SK-N-SH treated with all-trans-retinoic acid at 6 μM for 48 hours (cell line): ENCODE measurements around the gene ZBTB16.

Source experiments
- ARNTL ChIP-seq: fragments of 450-650 bp; formaldehyde crosslinking; IDR thresholded peaks from 2 replicates; pipeline ENCODE4 v1.5.0; 2020; ENCODE audit warnings: low read depth, mild to moderate bottlenecking, moderate library complexity, borderline replicate concordance
- CSRNP3 ChIP-seq: fragments of 250-450 bp; sonication (Bioruptor Pico); IDR thresholded peaks from 2 replicates; pipeline ENCODE4 v1.5.1; 2021; ENCODE audit warnings: mild to moderate bottlenecking, moderate library complexity
- GLIS3 ChIP-seq: fragments of 250-450 bp; sonication (Bioruptor Pico); IDR thresholded peaks from 2 replicates; pipeline ENCODE4 v1.5.0; 2020; ENCODE audit warnings: mild to moderate bottlenecking, moderate library complexity
- OSR1 ChIP-seq: fragments of 250-450 bp; sonication (Bioruptor Pico); IDR thresholded peaks from 2 replicates; pipeline ENCODE4 v1.8.0; 2022; ENCODE audit warnings: moderate library complexity, mild to moderate bottlenecking, inconsistent platforms
- RARB ChIP-seq: fragments of 250-450 bp; sonication (Bioruptor Pico); IDR thresholded peaks from 2 replicates; pipeline ENCODE4 v1.8.0; 2021; ENCODE audit warnings: mild to moderate bottlenecking, moderate library complexity
- ZC3H10 ChIP-seq: fragments of 250-450 bp; sonication (Bioruptor Pico); IDR thresholded peaks from 2 replicates; pipeline ENCODE4 v1.5.1; 2021; ENCODE audit warnings: mild to moderate bottlenecking, moderate library complexity
- ZFP30 ChIP-seq: fragments of 450-650 bp; formaldehyde crosslinking; IDR thresholded peaks from 2 replicates; pipeline ENCODE4 v1.5.0; 2022; ENCODE audit warnings: mild to moderate bottlenecking, moderate library complexity

DNA sequence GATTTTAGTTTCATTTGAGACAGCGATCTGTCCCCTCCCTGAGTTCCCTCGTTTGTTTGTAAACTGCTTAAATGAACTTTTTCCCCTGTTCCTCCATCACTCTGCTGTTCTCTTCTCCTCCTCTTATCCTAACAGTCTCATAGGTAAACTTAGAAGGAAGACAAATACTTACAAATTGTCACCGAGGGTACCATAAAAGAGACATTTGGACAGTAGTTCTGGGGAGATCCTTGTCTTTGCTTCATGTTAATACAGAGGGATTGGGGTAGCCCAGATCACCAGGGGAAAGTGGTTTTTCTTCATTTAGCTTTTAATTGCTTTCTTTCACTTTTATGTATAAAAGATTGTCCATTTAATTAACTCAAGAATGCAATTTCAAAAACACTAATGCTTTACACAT lies 46.1 kb downstream of the ZBTB16 start:
- TF ChIP-seq ARNTL (CRISPR knock-in tag): no peak
- no peak for TF ChIP-seq RARB (CRISPR knock-in tag)
- no peak for TF ChIP-seq ZC3H10 (CRISPR knock-in tag)
- TF ChIP-seq ZFP30 (CRISPR knock-in tag): no peak
- no peak for TF ChIP-seq CSRNP3 (CRISPR knock-in tag)
- TF ChIP-seq OSR1: no peak
- TF ChIP-seq GLIS3 (CRISPR knock-in tag): no peak
